ENCODE data around the gene SETBP1.

Gene SETBP1

DNA sequence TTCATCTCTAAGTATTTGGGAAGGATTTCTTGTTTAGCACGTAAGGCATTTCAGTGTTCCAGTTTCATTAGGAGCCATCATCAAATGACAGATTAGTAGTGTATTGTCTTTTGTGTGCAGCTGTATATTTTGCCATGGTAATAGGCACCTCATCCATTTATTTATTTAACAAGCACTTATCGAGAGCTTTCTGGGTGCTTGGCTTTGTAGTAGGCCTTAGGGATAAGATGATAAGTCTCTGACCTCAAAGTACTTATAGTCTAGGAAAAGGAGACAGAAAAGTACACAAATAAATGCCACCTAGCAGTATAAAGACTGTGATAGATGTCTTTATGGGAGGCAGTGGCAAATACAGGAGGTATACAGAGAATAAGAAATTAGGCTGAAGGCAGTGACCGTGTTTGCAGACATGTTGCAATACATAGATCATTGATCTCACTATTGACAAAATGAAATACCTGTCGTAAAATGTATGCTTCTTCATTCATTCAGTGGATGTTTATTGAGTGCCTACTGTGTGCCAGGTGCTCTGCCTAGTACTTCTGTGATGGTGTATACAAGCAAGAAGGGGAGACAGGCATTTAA, 265.9 kb downstream of the SETBP1 start:
- DNase-seq: no peak

DNA sequence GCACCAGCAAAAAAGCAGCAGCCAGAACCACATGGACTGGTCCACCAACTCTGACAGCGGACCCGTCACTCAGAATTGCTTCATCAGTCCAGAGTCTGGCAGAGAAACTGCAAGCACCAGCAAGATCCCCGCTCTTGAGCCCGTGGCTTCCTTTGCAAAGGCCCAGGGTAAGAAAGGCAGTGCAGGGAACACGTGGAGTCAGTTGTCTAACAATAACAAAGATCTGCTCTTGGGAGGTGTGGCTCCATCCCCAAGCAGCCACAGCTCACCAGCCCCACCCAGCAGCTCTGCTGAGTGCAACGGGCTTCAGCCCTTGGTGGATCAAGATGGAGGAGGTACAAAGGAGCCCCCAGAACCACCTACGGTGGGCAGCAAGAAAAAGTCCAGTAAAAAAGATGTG, 269.3 kb downstream of the SETBP1 start:
- no peak for DNase-seq

DNA sequence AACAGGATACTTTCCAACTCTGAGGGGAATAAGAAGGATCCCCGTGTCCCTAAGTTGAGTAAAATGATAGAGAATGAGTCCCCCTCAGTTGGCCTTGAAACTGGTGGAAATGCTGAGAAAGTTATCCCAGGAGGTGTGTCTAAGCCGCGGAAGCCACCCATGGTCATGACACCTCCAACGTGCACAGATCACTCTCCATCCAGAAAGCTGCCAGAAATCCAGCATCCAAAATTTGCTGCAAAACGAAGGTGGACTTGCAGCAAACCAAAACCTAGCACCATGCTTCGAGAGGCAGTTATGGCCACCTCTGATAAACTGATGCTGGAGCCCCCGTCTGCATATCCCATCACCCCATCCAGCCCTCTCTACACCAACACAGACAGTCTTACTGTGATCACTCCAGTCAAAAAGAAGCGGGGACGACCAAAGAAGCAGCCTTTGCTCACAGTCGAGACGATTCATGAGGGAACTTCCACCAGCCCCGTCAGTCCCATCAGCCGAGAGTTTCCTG, 270.1 kb downstream of the SETBP1 start:
- DNase-seq: no peak

DNA sequence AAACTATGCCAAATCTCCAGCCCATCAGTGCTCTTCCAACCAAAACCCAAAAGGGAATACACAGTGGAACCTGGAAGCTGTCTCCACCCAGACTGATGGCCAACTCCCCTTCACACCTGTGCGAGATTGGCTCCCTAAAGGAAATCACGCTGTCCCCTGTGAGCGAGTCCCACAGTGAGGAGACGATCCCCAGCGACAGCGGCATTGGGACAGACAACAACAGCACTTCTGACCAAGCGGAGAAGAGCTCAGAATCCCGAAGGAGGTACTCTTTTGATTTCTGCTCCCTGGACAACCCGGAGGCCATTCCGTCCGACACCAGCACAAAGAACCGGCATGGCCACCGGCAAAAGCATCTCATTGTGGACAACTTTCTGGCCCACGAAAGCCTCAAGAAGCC, 271.1 kb downstream of the SETBP1 start:
- no peak for DNase-seq

DNA sequence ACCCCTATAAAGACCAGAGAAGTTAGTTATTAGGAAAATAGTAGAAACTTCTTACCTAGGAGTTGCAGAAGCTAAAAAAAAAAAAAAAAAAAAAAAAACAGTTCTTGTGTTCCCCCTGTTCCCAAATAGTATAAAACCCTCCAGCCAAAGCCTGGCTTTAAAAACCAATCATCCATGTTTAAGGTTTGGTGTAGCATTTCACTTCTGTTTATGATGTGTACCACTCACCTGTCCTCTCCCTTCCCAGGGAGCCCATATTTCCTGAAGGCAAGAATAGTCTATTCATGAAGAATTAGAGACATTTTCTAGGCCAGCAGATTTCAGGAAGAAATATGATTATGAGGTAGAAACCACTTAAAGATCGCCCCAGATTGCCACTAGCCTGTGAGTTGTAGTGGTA, 273.6 kb downstream of the SETBP1 start:
- DNase-seq: no peak

DNA sequence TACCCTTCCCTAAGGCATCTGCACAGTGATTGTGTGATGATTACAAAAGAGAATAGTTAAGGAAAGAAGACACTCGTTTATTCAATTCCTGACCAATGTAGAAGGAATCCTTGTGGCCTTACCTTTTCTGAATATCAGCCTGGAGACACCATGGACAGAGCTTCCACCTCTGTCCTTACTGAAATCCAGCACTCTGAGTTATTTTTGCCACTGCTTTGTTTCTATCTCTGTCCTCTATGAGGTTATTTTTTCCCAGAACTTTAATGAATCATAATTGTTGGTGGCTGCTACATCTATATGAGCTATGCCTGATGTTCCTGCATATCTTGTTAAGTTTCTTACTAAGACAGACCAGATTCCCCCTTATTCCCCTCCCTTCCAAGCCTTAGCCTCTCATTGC, 275.1 kb downstream of the SETBP1 start:
- no peak for DNase-seq

DNA sequence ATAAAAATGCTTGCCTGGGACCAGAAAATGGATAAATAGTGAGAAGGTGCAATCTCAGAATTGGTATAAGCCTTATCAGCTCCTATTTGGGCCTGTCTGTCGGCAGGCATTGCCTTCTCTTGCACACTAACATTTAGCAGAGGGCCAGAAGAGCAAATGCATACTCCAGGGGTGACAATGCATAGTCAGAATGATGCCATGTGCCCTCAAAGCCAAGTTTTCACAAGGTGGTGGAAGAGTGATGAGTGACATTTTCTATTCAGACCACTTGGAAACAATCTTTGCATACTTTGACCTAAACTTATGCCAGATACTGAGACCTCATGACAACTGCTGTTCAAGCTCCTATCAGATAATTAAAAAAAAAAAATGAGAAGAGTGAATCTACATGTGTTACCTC, 276.3 kb downstream of the SETBP1 start:
- DNase-seq: no peak

DNA sequence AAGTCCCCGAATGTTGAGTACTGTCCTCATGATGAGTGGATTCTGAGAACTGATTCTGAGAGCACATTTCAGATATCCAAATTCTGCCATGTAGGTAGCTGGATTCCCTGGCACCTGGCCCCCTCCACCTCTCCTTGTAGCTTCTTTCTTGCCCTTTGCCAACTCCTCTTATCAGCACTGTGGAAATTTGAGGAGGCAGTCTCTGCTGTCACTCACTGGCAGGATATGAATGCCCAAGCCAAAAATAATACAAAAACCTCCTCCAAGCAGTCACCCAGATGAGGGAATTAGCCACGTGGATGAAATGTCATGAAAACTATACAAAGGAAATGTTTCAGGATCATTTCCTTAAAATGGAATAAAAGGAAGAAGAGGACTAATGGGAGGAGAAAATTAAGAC, 276.8 kb downstream of the SETBP1 start:
- no peak for DNase-seq

DNA sequence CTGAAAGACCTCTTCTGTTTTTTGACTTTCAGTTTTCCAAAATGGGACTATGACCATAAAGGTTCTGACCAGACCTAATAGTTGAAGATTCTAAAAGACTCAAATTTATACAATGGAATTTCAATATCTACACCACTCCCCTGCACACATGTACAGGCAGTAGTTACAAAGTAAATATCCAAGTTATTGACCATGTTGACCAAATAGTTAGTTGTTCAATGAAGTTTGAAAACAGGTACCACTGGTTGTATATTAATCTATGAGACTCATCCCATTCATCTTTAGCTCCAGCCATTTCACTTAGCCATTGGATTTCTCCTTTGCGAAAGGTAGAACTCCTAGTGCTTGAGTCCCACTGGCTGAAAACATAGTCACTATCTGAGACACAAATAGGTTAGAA, 277.4 kb downstream of the SETBP1 start:
- no peak for DNase-seq

DNA sequence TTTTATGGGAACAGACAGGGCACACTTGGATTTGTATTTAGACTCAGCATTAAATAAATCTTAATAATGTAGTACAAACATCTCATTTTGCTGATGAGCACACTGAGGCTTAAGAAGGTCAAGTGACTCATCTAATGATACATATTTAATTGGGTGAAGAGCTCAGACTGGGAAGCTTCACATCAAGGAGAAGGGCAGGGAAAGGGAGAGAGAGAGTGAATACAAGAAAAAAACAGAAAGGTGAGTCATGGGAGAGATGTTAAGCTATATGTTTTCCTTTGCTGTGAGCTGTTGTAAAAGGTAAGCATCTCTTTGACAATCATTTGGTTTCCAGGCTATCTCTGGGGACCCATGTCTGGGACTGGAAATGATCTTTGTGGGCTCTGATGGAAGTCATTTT, 277.8 kb downstream of the SETBP1 start:
- DNase-seq: no peak

DNA sequence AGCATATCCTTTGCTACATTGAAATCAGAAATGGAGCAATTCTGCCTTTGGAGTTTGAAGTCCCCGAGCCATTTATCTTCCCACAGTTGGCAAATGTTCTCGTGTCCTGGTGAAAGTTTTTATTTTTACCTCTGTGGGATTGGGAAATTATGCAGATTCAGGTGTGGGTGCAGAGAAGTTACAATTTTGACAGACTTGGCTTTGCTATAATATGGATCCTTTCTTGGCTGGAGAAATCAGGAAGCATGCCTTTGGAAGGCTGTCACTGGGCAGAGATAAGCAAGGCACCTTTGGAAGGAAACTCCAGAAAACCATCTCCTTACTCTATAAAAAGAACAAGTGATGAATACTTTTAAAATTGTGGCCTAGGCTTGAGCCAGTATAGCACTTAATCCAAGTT, 278.3 kb downstream of the SETBP1 start:
- DNase-seq: no peak

DNA sequence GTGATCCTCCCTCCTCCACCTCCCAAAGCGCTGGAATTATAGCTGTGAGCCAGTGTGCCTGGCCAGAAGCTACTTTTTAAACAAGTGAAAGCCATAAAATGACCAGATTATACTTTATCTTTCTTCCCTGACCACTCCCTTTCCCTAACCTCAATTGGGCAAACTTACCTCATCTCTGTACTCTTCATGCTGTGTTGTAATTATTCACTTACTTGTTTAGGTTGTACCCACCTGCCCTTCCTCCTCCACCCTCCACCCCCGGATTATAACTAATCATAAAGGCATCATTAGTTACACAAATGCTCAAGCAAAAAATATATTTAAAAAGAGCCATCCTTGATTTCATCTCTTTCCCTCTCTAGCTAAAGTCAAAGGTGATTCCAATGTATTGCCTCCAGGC, 279.9 kb downstream of the SETBP1 start:
- no peak for DNase-seq

DNA sequence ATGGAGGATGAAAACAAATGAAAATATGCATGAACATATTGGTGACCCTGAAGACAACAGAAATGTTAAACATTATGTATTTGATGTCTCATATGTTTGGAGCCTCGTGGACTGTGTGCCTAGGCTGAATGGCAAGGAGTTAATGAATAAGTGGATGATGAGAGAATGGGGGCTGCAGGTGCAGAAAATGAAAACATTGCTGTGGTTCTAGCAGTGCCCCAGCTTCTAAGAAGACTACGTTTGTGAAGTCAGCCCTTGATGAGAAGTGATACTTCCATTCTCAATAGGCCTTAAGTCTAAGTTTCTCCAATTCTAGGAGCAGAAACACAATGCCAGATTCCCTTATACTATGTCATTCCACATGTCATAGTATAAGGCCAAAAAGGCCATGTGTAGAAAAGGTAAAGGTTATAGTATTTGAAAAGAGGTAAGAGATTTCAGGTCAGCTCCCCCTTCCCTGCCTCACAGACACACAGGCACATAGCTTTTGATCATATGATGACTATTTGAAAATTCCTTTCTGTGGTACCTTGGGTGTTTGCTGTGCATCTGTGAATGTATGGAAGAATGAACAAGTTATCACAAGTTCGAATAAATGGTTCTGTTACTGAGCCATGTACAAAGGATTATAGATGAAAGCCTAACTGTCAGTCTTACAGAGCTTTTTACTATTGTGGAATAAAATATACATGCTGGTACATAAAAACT, 280.8 kb downstream of the SETBP1 start:
- DNase-seq: no peak

DNA sequence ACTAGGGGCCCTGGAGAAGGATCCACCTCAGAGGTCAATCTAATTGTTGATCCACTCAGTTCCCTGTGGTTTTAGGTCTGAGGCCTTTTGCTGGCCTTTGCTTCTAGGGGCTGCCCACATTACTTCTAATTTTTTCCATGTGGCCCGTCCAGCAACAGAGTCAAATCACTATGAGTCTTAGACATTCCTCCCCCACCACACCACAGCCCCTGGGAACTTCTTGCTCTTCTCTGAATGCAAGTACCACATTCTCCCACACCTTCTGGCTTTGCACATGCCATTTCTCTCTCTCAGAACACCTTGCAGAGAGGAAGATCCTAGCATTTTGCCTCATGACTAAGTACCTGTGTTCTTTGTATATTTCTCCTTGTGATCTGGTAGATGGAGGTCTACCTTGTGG, 286.9 kb downstream of the SETBP1 start:
- no peak for DNase-seq

DNA sequence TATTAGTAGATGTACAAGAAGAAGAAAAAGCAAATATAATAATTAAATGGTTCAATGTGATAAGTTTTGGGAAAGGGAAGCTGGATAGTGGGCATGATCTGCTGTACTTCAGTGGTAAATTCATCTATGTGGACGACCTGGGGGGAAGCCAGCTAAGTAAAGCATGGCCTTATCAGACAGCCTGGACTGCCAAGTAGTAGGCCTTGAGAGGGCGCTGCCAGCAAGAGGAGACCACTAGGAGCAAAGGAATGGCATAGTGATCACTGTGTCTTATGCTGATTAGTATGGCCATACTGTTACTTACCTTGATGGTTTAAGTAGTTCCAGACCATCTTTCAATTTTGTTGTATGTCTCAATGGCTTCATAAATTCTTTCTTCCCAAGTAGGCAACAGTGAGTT, 287.6 kb downstream of the SETBP1 start:
- peak in 1 of 2 experiments; percentile 2 for DNase-seq

DNA sequence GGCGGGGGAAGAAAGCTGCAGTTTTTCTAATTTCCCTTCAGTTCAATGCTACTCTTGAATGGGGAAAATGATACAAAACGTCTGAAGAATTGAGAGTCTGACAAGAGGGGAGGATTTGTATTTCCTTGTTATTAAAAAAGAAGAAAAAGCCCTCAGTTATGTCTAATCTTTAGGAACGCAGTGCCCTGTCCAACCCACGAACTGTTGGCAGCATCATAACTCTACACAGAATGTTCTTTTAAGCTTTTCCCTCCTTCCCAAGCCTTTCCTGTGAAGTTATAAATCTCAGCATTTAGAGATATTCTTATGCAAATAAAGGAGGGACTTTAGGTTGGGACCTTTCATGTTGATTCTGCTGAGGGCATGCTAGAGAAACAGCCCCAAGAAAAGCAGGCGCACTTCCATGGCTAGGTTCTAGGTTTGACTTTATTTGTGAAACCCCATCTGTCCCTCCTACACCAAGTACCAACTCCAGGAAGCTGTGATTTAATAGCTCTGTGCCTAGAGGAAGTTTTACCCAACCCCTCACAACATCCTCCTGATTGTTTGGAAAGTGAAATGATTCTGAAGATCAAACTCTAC, 288.6 kb downstream of the SETBP1 start:
- no peak for DNase-seq

DNA sequence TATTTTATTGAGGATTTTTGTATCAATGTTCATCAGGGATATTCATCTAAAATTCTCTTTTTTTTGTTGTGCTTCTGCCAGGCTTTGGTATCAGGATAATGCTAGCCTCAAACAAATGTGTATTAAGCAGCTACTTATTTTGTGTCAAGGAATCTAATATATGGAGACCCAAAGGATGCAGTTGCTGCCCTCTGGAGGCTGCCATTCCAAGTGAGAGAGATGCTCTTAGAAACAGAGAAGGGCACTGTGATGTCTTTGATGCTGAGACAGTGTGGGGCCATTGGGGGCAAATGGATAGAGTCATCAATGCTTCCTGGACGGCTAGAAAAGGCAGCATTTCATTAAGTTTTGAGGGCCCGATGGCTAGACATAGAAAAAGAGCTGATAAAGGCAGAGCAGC, 292.6 kb downstream of the SETBP1 start:
- no peak for DNase-seq

DNA sequence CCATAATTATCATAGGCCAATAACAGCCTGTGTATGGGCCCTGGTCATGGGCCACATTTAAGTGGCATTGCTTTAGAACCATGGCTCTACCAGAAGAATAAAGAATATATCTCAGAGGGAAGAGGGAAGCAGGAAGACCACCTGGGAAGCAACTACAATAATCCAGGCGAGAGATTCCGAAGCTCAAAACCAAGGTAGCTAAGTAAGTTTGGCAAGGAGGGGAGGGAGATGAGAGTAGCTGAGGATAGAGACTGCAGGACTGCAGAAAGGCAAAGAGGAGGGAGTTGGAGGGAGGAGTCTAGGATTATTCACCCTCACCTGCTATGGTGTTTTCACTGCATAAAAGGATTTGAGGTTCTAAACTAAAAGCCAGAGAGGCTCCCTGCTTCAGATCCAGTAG, 293.5 kb downstream of the SETBP1 start:
- no peak for DNase-seq

DNA sequence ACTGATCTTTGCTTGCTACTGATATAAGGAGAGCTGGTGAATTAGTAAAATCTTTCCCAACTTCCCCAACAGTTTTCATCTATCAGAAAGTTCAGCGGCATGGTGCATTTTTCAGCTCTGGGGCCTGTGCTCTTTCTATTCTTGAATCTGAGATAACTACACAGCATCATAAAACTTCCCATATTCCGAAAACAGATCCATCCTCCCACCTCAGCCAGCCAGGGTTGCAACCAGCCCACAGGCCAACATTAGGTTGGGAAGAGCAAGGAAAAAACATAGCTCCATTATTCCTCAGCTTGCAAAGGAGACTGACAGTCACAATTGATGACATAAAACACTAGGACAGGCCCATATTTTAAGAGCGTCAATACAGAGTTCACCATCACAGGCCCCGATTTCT, 297.2 kb downstream of the SETBP1 start:
- DNase-seq: no peak

DNA sequence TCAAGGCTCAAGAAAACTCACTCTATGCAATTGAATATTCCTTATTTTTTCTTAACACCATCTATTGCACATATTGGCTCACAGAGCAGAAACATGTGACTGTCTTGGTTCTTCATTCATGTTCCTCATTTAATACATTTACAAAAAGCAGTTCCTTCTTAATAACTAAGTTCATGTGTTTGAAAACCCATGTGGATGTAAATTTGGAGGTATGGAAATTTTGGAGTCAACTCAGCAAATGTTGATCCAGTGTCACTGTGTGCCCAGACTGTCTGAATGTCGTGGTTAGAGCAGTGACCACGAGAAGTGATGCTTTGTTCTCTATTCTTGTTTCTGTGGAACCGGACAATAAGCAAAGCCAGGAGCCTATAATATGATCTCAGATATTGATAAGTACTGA, 299.1 kb downstream of the SETBP1 start:
- DNase-seq: no peak

DNA sequence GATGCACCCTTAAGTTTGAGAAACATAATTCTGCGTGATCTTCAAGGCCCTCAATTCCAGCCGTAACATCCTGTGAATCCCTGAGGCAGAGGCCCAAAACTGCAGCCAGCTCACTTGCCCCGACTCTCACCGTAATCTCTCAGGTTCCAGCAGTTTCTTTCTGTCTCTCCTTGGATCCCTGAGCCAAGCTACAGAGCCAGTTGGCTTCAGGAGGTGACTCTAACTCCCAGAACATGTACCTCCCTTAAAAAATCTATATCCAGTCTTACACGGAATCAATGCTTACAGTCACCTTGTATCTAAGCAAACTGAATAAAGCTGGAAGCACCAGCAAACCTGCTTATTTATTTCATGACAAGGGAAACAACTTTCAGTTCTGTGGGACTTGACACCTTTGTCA, 300.4 kb downstream of the SETBP1 start:
- DNase-seq: no peak

DNA sequence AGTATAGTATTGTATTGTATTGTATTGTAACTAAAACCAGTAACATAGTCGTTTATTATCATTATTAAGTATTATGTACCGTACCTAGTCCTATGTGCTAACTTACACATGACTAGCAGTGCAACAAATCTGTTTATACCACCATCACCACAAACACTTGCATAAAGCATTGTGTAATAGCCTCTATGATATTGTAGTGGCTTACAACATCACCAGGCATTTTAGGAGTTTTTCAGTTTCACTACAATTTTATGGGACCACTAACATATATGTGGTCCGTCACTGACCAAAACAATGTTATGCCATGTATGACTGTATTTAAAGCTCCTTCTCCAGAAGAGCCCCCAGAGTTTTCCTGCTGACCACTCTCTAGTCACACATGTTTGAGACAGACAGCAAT, 306.2 kb downstream of the SETBP1 start:
- no peak for DNase-seq

DNA sequence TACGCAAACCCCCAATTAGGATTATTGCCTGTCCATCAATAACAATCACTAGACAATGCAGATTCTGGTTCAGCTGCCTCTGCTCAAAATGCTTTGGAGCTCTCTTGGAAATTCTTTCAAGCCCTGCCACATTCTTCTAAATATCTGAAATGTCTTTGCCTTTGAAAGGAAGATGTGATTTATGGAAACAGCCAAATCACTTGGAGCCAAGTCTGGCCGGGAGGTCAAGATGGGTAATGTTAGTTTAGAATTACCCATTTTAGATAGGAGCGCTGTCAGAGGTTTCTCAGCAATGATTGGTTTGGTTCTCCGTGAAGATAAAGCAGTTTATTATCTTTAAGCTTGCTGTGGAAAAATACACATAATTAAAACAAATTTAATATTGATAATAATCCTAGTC, 306.7 kb downstream of the SETBP1 start:
- DNase-seq: no peak

DNA sequence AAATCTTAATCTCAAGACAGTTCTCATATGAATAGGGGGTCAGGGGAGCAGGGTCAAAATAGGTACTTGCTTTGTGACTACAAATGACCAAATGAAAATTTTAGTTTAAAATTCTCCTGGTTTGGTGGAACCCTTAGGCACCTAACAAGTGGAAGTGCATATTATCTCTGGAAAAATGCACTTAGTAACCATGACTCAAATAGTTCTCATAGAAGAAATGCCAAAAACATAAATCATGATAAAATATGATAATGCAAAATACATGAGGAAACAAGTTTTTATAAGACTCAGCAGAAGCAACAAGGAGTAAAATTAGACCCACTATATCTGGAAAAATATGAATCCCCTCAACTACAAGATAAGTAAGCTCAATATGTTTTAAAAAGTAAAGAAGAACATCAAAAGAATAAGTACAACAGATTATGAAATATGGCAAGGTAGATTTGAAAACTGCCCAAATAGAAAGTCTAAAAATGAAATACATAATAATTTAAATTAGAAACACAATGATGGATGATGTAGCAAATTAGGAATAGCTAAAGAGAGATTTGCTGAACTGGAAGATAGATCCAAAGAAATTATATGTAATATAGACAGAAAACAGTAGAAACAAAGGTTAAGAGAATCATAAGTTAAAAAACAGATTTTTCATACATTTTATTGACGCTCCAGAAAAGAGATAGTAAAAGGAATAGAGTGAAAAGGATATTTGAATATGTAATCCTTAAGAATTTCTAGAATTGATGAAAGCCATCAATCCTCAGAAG, 308.3 kb downstream of the SETBP1 start:
- no peak for DNase-seq
